ENCODE results near the gene CD22. TPM values are rescaled to one million over a fixed set of nuclear protein-coding genes. Genes with fewer than 3 reads are reported as not detected.

Gene CD22
- total and polyA plus RNA-seq, 2 of the 13 experiments (the other 11 are each of a cell fraction or from before 2014, with no cell fraction given) = 0.71 to 1.7 TPM

GRCh38 chr19:35352448-35353304, 23.7 kb downstream of the CD22 start (continued):
- TF ChIP-seq, protein P1, sequence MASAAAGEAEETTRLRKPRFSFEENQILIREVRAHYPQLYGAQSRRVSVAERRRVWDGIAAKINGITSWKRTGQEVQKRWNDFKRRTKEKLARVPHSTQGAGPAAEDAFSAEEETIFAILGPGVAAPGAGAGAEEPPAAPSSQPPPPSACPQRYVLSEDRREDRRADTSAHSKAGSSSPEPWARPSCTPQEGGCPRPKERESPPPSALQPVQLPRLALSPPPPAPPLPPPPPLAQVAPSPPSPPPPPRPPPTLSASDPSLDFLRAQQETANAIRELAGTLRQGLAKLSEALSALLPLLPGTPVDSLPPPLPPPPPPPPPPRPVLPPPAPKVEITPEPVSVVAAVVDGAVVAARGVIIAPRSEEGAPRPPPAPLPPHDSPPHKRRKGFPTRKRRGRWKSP (CRISPR knock-in tag; IDR thresholded peaks at IDR 0.05) = no peak
- TF ChIP-seq ZNF3 (CRISPR knock-in tag; IDR thresholded peaks at IDR 0.05) (no peak), ZNF280B (CRISPR knock-in tag; IDR thresholded peaks at IDR 0.05; ENCODE audit: borderline replicate concordance) (0 out of 2 replicates have a peak, but pooled peaks have one; percentile 25), ZNF224 (CRISPR knock-in tag; IDR thresholded peaks at IDR 0.05) (no peak), CEBPG (CRISPR knock-in tag; IDR thresholded peaks at IDR 0.05) (no peak), HNF4A (CRISPR knock-in tag; IDR thresholded peaks at IDR 0.05) (no peak), MTA1 (CRISPR knock-in tag; IDR thresholded peaks at IDR 0.05; ENCODE audit: borderline replicate concordance) (no peak), ZNF333 (CRISPR knock-in tag; IDR thresholded peaks at IDR 0.05; ENCODE audit: borderline replicate concordance) (no peak), ZNF891 (CRISPR knock-in tag; IDR thresholded peaks at IDR 0.05) (0 out of 2 replicates have a peak, but pooled peaks have one; percentile 45), NFKBIZ (CRISPR knock-in tag; IDR thresholded peaks at IDR 0.05) (no peak), KLF6 (CRISPR knock-in tag; IDR thresholded peaks at IDR 0.05) (no peak; the same call in 1 of the 2 replicates), DNMT1 (CRISPR knock-in tag; IDR thresholded peaks at IDR 0.05) (no peak), HDAC1 (CRISPR knock-in tag; IDR thresholded peaks at IDR 0.05) (peak; percentile 45; the same call in 1 of the 2 replicates), E2F5 (CRISPR knock-in tag; conservative IDR thresholded peaks at IDR 0.05) (no peak), ZNF550 (CRISPR knock-in tag; IDR thresholded peaks at IDR 0.05; ENCODE audit: borderline replicate concordance) (no peak), SAFB2 (CRISPR knock-in tag; IDR thresholded peaks at IDR 0.05; ENCODE audit: borderline replicate concordance, low read depth) (no peak), JDP2 (CRISPR knock-in tag; IDR thresholded peaks at IDR 0.05; ENCODE audit: borderline replicate concordance) (no peak), ELF1 (CRISPR knock-in tag; IDR thresholded peaks at IDR 0.05) (no peak), ZNF331 (CRISPR knock-in tag; IDR thresholded peaks at IDR 0.05) (no peak; the same call in 1 of the 2 replicates), ZBTB21 (CRISPR knock-in tag; IDR thresholded peaks at IDR 0.05) (no peak), SETDB1 (CRISPR knock-in tag; IDR thresholded peaks at IDR 0.05; ENCODE audit: borderline replicate concordance) (no peak), ZNF547 (CRISPR knock-in tag; IDR thresholded peaks at IDR 0.05) (no peak; the same call in 1 of the 2 replicates)
- TF ChIP-seq, protein P2, sequence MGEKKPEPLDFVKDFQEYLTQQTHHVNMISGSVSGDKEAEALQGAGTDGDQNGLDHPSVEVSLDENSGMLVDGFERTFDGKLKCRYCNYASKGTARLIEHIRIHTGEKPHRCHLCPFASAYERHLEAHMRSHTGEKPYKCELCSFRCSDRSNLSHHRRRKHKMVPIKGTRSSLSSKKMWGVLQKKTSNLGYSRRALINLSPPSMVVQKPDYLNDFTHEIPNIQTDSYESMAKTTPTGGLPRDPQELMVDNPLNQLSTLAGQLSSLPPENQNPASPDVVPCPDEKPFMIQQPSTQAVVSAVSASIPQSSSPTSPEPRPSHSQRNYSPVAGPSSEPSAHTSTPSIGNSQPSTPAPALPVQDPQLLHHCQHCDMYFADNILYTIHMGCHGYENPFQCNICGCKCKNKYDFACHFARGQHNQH (CRISPR knock-in tag; IDR thresholded peaks at IDR 0.05) = peak; percentile 51; the same call in 1 of the 2 replicates
- TF ChIP-seq, protein P3, sequence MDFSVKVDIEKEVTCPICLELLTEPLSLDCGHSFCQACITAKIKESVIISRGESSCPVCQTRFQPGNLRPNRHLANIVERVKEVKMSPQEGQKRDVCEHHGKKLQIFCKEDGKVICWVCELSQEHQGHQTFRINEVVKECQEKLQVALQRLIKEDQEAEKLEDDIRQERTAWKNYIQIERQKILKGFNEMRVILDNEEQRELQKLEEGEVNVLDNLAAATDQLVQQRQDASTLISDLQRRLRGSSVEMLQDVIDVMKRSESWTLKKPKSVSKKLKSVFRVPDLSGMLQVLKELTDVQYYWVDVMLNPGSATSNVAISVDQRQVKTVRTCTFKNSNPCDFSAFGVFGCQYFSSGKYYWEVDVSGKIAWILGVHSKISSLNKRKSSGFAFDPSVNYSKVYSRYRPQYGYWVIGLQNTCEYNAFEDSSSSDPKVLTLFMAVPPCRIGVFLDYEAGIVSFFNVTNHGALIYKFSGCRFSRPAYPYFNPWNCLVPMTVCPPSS (IDR thresholded peaks at IDR 0.05) = no peak

Measured in HepG2 (cell line).